Fibroblast of gingiva (primary cell): ENCODE results near the gene CLEC18A.
"Not testable (repeated sequence)": the region's sequence is repeated elsewhere in the genome, so short reads cannot be mapped to it uniquely, and the experiment has no call there.

ENCODE experiments used
- DNase-seq: peaks from one replicate; pipeline ENCODE4 v3.0.0-alpha.2; 2011; ENCODE audit warnings: low read depth

Gene CLEC18A

GRCh38 chr16:69952116-69952515, 982 bp downstream of the CLEC18A start:
- not testable (repeated sequence) for DNase-seq

GRCh38 chr16:69952572-69953355, 1.6 kb downstream of the CLEC18A start:
- DNase-seq: not testable (repeated sequence)

GRCh38 chr16:69954241-69954640, 3.1 kb downstream of the CLEC18A start:
- not testable (repeated sequence) for DNase-seq

- DNase-seq: not testable (repeated sequence)
These were observed 12.2 kb downstream of the CLEC18A start for GRCh38 chr16:69963312-69963711.

GRCh38 chr16:69964960-69965660, 14.0 kb downstream of the CLEC18A start:
- not testable (repeated sequence) for DNase-seq

GRCh38 chr16:69965661-69966054, 14.5 kb downstream of the CLEC18A start:
- DNase-seq: not testable (repeated sequence)

GRCh38 chr16:69967688-69968087, 16.6 kb downstream of the CLEC18A start:
- not testable (repeated sequence) for DNase-seq

GRCh38 chr16:69968125-69968524, 17.0 kb downstream of the CLEC18A start:
- DNase-seq: not testable (repeated sequence)

GRCh38 chr16:69969657-69970056, 18.5 kb downstream of the CLEC18A start:
- not testable (repeated sequence) for DNase-seq

GRCh38 chr16:69972120-69972519, 21.0 kb downstream of the CLEC18A start:
- DNase-seq: not testable (repeated sequence)

- not testable (repeated sequence) for DNase-seq
These were observed 21.8 kb downstream of the CLEC18A start for GRCh38 chr16:69972935-69973334.

GRCh38 chr16:69985196-69985595, 34.1 kb downstream of the CLEC18A start:
- DNase-seq: not testable (repeated sequence)

GRCh38 chr16:69997956-69998355, 46.8 kb downstream of the CLEC18A start:
- DNase-seq: not testable (repeated sequence)

GRCh38 chr16:69999801-70000200, 48.7 kb downstream of the CLEC18A start:
- DNase-seq: not testable (repeated sequence)

GRCh38 chr16:70003511-70003910, 52.4 kb downstream of the CLEC18A start:
- DNase-seq: not testable (repeated sequence)

- DNase-seq: not testable (repeated sequence)
These were observed 57.5 kb downstream of the CLEC18A start for GRCh38 chr16:70008604-70009003.

- not testable (repeated sequence) for DNase-seq
These were observed 59.5 kb downstream of the CLEC18A start for GRCh38 chr16:70010615-70011014.

GRCh38 chr16:70011120-70011519, 60.0 kb downstream of the CLEC18A start:
- DNase-seq: not testable (repeated sequence)

- not testable (repeated sequence) for DNase-seq
These were observed 61.2 kb downstream of the CLEC18A start for GRCh38 chr16:70012354-70012753.

- DNase-seq: not testable (repeated sequence)
These were observed 61.8 kb downstream of the CLEC18A start for GRCh38 chr16:70012951-70013350.
